ENCODE results near the gene PLOD2.

DNA sequence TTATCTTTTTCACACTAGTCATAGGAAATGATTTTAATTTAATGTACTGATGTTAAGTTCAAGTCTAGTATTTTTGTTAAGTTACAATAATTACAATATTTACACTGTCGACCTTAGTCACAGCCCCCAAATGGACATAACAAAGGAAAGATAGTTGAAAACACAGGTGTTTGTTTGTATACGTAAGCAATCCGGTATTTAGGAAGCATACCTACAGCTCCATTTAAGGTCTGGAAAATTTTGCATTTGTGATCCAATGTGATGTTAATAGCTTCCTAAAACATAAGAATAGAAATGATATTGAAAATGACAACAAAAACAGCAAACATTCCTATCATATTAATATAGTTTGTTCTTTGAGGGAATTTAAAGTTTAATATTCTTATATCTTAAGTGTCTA, 56.9 kb downstream of the PLOD2 start:
- TF ChIP-seq POLR2A (IDR thresholded peaks at IDR 0.05), result no peak
- TF ChIP-seq, protein P1, sequence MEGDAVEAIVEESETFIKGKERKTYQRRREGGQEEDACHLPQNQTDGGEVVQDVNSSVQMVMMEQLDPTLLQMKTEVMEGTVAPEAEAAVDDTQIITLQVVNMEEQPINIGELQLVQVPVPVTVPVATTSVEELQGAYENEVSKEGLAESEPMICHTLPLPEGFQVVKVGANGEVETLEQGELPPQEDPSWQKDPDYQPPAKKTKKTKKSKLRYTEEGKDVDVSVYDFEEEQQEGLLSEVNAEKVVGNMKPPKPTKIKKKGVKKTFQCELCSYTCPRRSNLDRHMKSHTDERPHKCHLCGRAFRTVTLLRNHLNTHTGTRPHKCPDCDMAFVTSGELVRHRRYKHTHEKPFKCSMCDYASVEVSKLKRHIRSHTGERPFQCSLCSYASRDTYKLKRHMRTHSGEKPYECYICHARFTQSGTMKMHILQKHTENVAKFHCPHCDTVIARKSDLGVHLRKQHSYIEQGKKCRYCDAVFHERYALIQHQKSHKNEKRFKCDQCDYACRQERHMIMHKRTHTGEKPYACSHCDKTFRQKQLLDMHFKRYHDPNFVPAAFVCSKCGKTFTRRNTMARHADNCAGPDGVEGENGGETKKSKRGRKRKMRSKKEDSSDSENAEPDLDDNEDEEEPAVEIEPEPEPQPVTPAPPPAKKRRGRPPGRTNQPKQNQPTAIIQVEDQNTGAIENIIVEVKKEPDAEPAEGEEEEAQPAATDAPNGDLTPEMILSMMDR (IDR thresholded peaks at IDR 0.05 in 4 of 5, conservative IDR thresholded peaks at IDR 0.05 in 1 of 5), result no peak

All from gastrocnemius medialis (tissue), 4 donors.